HG02840 (cell line): Measurements from ENCODE around the gene CIB2.

Experiments used
- ATAC-seq: cut with Tn5 transposase; IDR thresholded peaks from one replicate; pipeline ENCODE4 v1.9.1; 2021; ENCODE audit warnings: mild to moderate bottlenecking, moderate library complexity, moderate number of reproducible peaks; ENCODE audit not compliant: unreplicated experiment, low FRiP score

Gene CIB2

GRCh38 chr15:78088773-78089080 lies 42.5 kb downstream of the CIB2 start:
- ATAC-seq: no peak

- no peak for ATAC-seq
Measured at GRCh38 chr15:78087951-78088772, 43.1 kb downstream of the CIB2 start.

- no peak for ATAC-seq
Measured at GRCh38 chr15:78085928-78086327, 45.3 kb downstream of the CIB2 start.

- no peak for ATAC-seq
Measured at GRCh38 chr15:78084449-78084750, 46.8 kb downstream of the CIB2 start.

GRCh38 chr15:78083687-78084448 lies 47.4 kb downstream of the CIB2 start:
- no peak for ATAC-seq

GRCh38 chr15:78083186-78083585 lies 48.1 kb downstream of the CIB2 start:
- no peak for ATAC-seq

GRCh38 chr15:78082743-78083110 lies 48.5 kb downstream of the CIB2 start:
- ATAC-seq: no peak

GRCh38 chr15:78082106-78082742 lies 49.0 kb downstream of the CIB2 start:
- no peak for ATAC-seq

- ATAC-seq: no peak
Measured at GRCh38 chr15:78080088-78080460, 51.2 kb downstream of the CIB2 start.

GRCh38 chr15:78079298-78080087 lies 51.8 kb downstream of the CIB2 start:
- ATAC-seq: no peak

- no peak for ATAC-seq
Measured at GRCh38 chr15:78077871-78078210, 53.4 kb downstream of the CIB2 start.

- no peak for ATAC-seq
Measured at GRCh38 chr15:78077053-78077870, 54.0 kb downstream of the CIB2 start, which contains the start of gene TBC1D2B. Gene TBC1D2B (minus strand): TSS chr15:78077711. CDS start chr15:78077652, 59 bp downstream.

GRCh38 chr15:78076231-78077052 lies 54.8 kb downstream of the CIB2 start:
- no peak for ATAC-seq

- no peak for ATAC-seq
Measured at GRCh38 chr15:78075490-78076230, 55.6 kb downstream of the CIB2 start.

- no peak for ATAC-seq
Measured at GRCh38 chr15:78073046-78073787, 58.0 kb downstream of the CIB2 start.

GRCh38 chr15:78072080-78072892 lies 59.0 kb downstream of the CIB2 start:
- no peak for ATAC-seq

GRCh38 chr15:78071383-78071782 lies 59.9 kb downstream of the CIB2 start:
- no peak for ATAC-seq
